ENCODE results near the gene ESRRA. TPM values are rescaled to one million over a fixed set of nuclear protein-coding genes. Genes with fewer than 3 reads are reported as not detected.

ESRRA gene
- total and polyA plus RNA-seq, 10 of the 15 experiments (the other 5 are each of a cell fraction or from before 2014, with no cell fraction given), result 0.32 to 48.9 (median 12.6) TPM

DNA sequence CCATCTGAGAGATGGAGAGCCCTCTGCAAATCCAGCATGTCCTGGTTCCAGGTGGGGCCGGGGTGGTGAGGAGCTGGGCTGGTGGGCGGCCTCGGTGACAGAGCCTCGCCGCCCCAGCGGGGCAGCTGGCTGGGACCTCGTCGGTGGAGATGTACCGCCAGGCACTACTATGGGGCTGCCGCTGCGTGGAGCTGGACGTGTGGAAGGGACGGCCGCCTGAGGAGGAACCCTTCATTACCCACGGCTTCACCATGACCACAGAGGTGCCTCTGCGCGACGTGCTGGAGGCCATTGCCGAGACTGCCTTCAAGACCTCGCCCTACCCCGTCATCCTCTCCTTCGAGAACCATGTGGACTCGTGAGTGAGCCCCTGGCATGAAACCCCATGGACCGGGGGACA, 47.0 kb upstream of the ESRRA start (continued):
- no peak for TF ChIP-seq RAD51 (IDR thresholded peaks at IDR 0.05)
- TF ChIP-seq, protein P1, sequence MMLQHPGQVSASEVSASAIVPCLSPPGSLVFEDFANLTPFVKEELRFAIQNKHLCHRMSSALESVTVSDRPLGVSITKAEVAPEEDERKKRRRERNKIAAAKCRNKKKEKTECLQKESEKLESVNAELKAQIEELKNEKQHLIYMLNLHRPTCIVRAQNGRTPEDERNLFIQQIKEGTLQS (IDR thresholded peaks at IDR 0.05; ENCODE audit: borderline replicate concordance, extremely low read depth, low read depth, low read length), result no peak
- TF ChIP-seq, protein P2, sequence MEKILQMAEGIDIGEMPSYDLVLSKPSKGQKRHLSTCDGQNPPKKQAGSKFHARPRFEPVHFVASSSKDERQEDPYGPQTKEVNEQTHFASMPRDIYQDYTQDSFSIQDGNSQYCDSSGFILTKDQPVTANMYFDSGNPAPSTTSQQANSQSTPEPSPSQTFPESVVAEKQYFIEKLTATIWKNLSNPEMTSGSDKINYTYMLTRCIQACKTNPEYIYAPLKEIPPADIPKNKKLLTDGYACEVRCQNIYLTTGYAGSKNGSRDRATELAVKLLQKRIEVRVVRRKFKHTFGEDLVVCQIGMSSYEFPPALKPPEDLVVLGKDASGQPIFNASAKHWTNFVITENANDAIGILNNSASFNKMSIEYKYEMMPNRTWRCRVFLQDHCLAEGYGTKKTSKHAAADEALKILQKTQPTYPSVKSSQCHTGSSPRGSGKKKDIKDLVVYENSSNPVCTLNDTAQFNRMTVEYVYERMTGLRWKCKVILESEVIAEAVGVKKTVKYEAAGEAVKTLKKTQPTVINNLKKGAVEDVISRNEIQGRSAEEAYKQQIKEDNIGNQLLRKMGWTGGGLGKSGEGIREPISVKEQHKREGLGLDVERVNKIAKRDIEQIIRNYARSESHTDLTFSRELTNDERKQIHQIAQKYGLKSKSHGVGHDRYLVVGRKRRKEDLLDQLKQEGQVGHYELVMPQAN (conservative IDR thresholded peaks at IDR 0.05), result no peak
- TF ChIP-seq CHD1 (IDR thresholded peaks at IDR 0.05; ENCODE audit: low read depth, low read length), result no peak

DNA sequence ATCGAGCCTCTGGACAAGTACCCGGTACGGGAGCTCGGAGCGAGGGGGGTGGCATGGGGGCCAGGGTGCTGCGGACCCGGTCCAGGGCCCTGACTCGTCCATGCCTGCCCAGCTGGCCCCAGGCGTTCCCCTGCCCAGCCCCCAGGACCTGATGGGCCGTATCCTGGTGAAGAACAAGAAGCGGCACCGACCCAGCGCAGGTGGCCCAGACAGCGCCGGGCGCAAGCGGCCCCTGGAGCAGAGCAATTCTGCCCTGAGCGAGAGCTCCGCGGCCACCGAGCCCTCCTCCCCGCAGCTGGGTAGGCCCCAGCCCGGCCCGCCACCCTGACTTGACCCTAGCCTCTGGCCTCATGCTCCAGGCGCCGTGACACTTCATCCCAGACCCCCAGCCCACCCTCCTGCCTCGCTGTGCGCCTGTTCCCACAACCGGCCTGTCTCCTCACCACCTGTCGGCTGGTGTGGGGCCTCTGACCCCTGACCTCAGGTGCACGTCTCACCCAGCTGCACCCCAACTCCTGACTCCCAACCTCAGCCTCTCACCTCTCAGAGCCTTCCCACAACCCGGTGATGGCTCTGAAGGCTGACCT, 46.3 kb upstream of the ESRRA start:
- no peak for FAIRE-seq
- no peak for ATAC-seq
- WGBS (ENCODE audit: insufficient coverage, insufficient replicate concordance, low lambda C conversion rate, missing lambda C conversion rate), result 93% methylated on average over 27 of the region's 32 CpGs
- Histone ChIP-seq H3K27me3 (replicated peaks in 1 of 2; ENCODE audit: control insufficient read depth in 2 of 2, insufficient read depth in 2 of 2, low read length in 1 of 2) (no peaks in the 10 kb centered on the region), H3K4me3 (no peak overlapping the region), H2AFZ (ENCODE audit: control insufficient read depth, low read depth, low read length) (no peak overlapping the region), H3K9ac (ENCODE audit: control insufficient read depth, insufficient read depth, low read length) (no peak overlapping the region), H3K9me3 (replicated peaks; ENCODE audit: control insufficient read depth, insufficient read depth, low read length) (no peaks in the 10 kb centered on the region), H3K4me1 (ENCODE audit: control insufficient read depth, insufficient read depth, low read length) (peaks cover 11% of the 10 kb centered on the region), H4K20me1 (ENCODE audit: control insufficient read depth, insufficient read depth) (no peaks in the 10 kb centered on the region), H3K27ac (ENCODE audit: control insufficient read depth, insufficient read depth) (0 out of 2 replicates have a peak overlapping the region, but pooled peaks have one; percentile 17), H3K36me3 (ENCODE audit: control insufficient read depth in 2 of 2, insufficient read depth in 2 of 2, low read length in 1 of 2) (peaks cover 0 to 5% of the 10 kb centered on the region in 2 experiments; a peak in 2 of 4 replicates), H3K4me2 (ENCODE audit: control insufficient read depth, insufficient read depth) (no peak overlapping the region), H3K79me2 (ENCODE audit: control insufficient read depth, insufficient read depth, low read length) (no peaks in the 10 kb centered on the region)
- no peak for DNase-seq (ENCODE audit: low read depth, low spot score)
- intact Hi-C loops (cut with micrococcal nuclease; ENCODE audit: unreplicated experiment), result no loop called here
- in situ Hi-C loops (cut with MboI), result no loop called here
- POLR2A ChIA-PET, result interaction anchor here (0.8 to 1.9 kb wide), 2 partner anchors 8 to 14 kb away, joined by 4 to 7 read pairs; no protein-coding TSS in a partner anchor
- RAD21 ChIA-PET (ENCODE audit: unreplicated experiment), result no interaction called here
- no TSS peak for BruUV-seq (replicated peaks)
- SMC1A ChIA-PET (ENCODE audit: uncharacterized antibody, unreplicated experiment), result interaction anchor here (0.5 to 1.2 kb wide), 2 partner anchors 36 to 54 kb away, joined by 3 to 4 read pairs; no protein-coding TSS in a partner anchor
- CTCF ChIA-PET, result no interaction called here
- no peak for TF ChIP-seq LARP7 (IDR thresholded peaks at IDR 0.05)
- no peak for TF ChIP-seq NR2C1 (IDR thresholded peaks at IDR 0.05)
- TF ChIP-seq RAD21 (IDR thresholded peaks at IDR 0.05; ENCODE audit: insufficient read depth, low read depth, low read length), result no peak
- TF ChIP-seq IKZF2 (IDR thresholded peaks at IDR 0.05), result no peak
- no peak for TF ChIP-seq KDM1A (IDR thresholded peaks at IDR 0.05; ENCODE audit: borderline replicate concordance)
- TF ChIP-seq PML (IDR thresholded peaks at IDR 0.05; ENCODE audit: low read length), result no peak
- no peak for TF ChIP-seq GATAD2B (conservative IDR thresholded peaks at IDR 0.05; ENCODE audit: low read depth)
- TF ChIP-seq STAT1 (conservative IDR thresholded peaks at IDR 0.05), result no peak
- TF ChIP-seq, protein P3, sequence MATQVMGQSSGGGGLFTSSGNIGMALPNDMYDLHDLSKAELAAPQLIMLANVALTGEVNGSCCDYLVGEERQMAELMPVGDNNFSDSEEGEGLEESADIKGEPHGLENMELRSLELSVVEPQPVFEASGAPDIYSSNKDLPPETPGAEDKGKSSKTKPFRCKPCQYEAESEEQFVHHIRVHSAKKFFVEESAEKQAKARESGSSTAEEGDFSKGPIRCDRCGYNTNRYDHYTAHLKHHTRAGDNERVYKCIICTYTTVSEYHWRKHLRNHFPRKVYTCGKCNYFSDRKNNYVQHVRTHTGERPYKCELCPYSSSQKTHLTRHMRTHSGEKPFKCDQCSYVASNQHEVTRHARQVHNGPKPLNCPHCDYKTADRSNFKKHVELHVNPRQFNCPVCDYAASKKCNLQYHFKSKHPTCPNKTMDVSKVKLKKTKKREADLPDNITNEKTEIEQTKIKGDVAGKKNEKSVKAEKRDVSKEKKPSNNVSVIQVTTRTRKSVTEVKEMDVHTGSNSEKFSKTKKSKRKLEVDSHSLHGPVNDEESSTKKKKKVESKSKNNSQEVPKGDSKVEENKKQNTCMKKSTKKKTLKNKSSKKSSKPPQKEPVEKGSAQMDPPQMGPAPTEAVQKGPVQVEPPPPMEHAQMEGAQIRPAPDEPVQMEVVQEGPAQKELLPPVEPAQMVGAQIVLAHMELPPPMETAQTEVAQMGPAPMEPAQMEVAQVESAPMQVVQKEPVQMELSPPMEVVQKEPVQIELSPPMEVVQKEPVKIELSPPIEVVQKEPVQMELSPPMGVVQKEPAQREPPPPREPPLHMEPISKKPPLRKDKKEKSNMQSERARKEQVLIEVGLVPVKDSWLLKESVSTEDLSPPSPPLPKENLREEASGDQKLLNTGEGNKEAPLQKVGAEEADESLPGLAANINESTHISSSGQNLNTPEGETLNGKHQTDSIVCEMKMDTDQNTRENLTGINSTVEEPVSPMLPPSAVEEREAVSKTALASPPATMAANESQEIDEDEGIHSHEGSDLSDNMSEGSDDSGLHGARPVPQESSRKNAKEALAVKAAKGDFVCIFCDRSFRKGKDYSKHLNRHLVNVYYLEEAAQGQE (IDR thresholded peaks at IDR 0.05; ENCODE audit: low read depth, low read length), result no peak
- TF ChIP-seq EGR1 (IDR thresholded peaks at IDR 0.05; ENCODE audit: borderline replicate concordance in 1 of 2, low read depth in 2 of 2, low read length in 2 of 2), result no peak
- no peak for TF ChIP-seq MTA2 (IDR thresholded peaks at IDR 0.05; ENCODE audit: low read depth)
- no peak for TF ChIP-seq BCL11A (IDR thresholded peaks at IDR 0.05; ENCODE audit: low read depth, low read length)
- TF ChIP-seq BMI1 (IDR thresholded peaks at IDR 0.05; ENCODE audit: borderline replicate concordance), result no peak
- no peak for TF ChIP-seq PAX8 (IDR thresholded peaks at IDR 0.05)
